ENCODE measurements around the gene CCDC141. TPM values are rescaled to one million over a fixed set of nuclear protein-coding genes. Genes with fewer than 3 reads are reported as not detected.

The CCDC141 gene
- total RNA-seq, 1 donor from 2014 or later, result 0.78 TPM

GRCh38 chr2:178824181-178824580 is 225.8 kb downstream of the CCDC141 start:
- Mint-ChIP-seq H3K27me3 (ENCODE audit: insufficient read depth) (no peaks in the 10 kb centered on the region), H3K9me3 (no peaks in the 10 kb centered on the region), H3K4me1 (ENCODE audit: low read depth) (peaks cover 9% of the 10 kb centered on the region), H3K27ac (no peak overlapping the region), H3K4me3 (no peak overlapping the region), H3K36me3 (ENCODE audit: low read depth) (no peaks in the 10 kb centered on the region)
- no peak for DNase-seq (ENCODE audit: low spot score)
- intact Hi-C loops (cut with micrococcal nuclease), result no loop called here

GRCh38 chr2:178819992-178820391 is 229.9 kb downstream of the CCDC141 start:
- Mint-ChIP-seq H3K4me1 (ENCODE audit: low read depth) (peaks cover 13% of the 10 kb centered on the region), H3K9me3 (no peaks in the 10 kb centered on the region), H3K4me3 (no peak overlapping the region), H3K36me3 (ENCODE audit: low read depth) (no peaks in the 10 kb centered on the region), H3K27me3 (ENCODE audit: insufficient read depth) (no peaks in the 10 kb centered on the region), H3K27ac (no peak overlapping the region)
- DNase-seq (ENCODE audit: low spot score), result no peak
- intact Hi-C loops (cut with micrococcal nuclease), result no loop called here

GRCh38 chr2:178819147-178819875 is 230.6 kb downstream of the CCDC141 start:
- intact Hi-C loops (cut with micrococcal nuclease), result no loop called here
- H3K4me1 Mint-ChIP-seq (ENCODE audit: low read depth), result peaks cover 13% of the 10 kb centered on the region
- H3K27me3 Mint-ChIP-seq (ENCODE audit: insufficient read depth), result no peaks in the 10 kb centered on the region
- no peaks in the 10 kb centered on the region for H3K36me3 Mint-ChIP-seq (ENCODE audit: low read depth)
- H3K27ac Mint-ChIP-seq, result no peak overlapping the region
- H3K9me3 Mint-ChIP-seq, result no peaks in the 10 kb centered on the region
- no peak for DNase-seq (ENCODE audit: low spot score)
- H3K4me3 Mint-ChIP-seq, result no peak overlapping the region

GRCh38 chr2:178811901-178812300 is 238.0 kb downstream of the CCDC141 start:
- Mint-ChIP-seq H3K27ac (no peak overlapping the region), H3K36me3 (ENCODE audit: low read depth) (no peaks in the 10 kb centered on the region), H3K4me1 (ENCODE audit: low read depth) (no peaks in the 10 kb centered on the region), H3K9me3 (no peaks in the 10 kb centered on the region), H3K4me3 (no peak overlapping the region), H3K27me3 (ENCODE audit: insufficient read depth) (no peaks in the 10 kb centered on the region)
- DNase-seq (ENCODE audit: low spot score), result no peak
- intact Hi-C loops (cut with micrococcal nuclease), result no loop called here

GRCh38 chr2:178811045-178811444 is 238.9 kb downstream of the CCDC141 start:
- H3K27me3 Mint-ChIP-seq (ENCODE audit: insufficient read depth), result no peaks in the 10 kb centered on the region
- intact Hi-C loops (cut with micrococcal nuclease), result no loop called here
- H3K36me3 Mint-ChIP-seq (ENCODE audit: low read depth), result no peaks in the 10 kb centered on the region
- H3K27ac Mint-ChIP-seq, result no peak overlapping the region
- no peaks in the 10 kb centered on the region for H3K4me1 Mint-ChIP-seq (ENCODE audit: low read depth)
- DNase-seq (ENCODE audit: low spot score), result no peak
- no peaks in the 10 kb centered on the region for H3K9me3 Mint-ChIP-seq
- no peak overlapping the region for H3K4me3 Mint-ChIP-seq

GRCh38 chr2:178810422-178810821 is 239.5 kb downstream of the CCDC141 start:
- Mint-ChIP-seq H3K9me3 (no peaks in the 10 kb centered on the region), H3K27ac (no peak overlapping the region), H3K36me3 (ENCODE audit: low read depth) (no peaks in the 10 kb centered on the region), H3K27me3 (ENCODE audit: insufficient read depth) (no peaks in the 10 kb centered on the region), H3K4me3 (no peak overlapping the region), H3K4me1 (ENCODE audit: low read depth) (no peaks in the 10 kb centered on the region)
- DNase-seq (ENCODE audit: low spot score), result no peak
- intact Hi-C loops (cut with micrococcal nuclease), result no loop called here

- no peak within 1 kb of the TSS for H3K4me3 Mint-ChIP-seq
- intact Hi-C loops (cut with micrococcal nuclease), result no loop called here
- H3K27me3 Mint-ChIP-seq (ENCODE audit: insufficient read depth), result no peaks in the 10 kb centered on the region
- no peaks in the 10 kb centered on the region for H3K36me3 Mint-ChIP-seq (ENCODE audit: low read depth)
- no peak for DNase-seq (ENCODE audit: low spot score)
- no peaks in the 10 kb centered on the region for H3K9me3 Mint-ChIP-seq
- no peak within 1 kb of the TSS for H3K27ac Mint-ChIP-seq
- H3K4me1 Mint-ChIP-seq (ENCODE audit: low read depth), result no peaks in the 10 kb centered on the region
Observed at GRCh38 chr2:178807227-178808008, 242.5 kb downstream of the CCDC141 start, which contains the start of gene TTN. TSS of gene TTN (minus strand) at chr2:178807423. CDS start at chr2:178804642, 2,781 bp downstream.

GRCh38 chr2:178806543-178806942 is 243.4 kb downstream of the CCDC141 start:
- Mint-ChIP-seq H3K9me3 (no peaks in the 10 kb centered on the region), H3K4me3 (no peak overlapping the region), H3K36me3 (ENCODE audit: low read depth) (no peaks in the 10 kb centered on the region), H3K4me1 (ENCODE audit: low read depth) (no peaks in the 10 kb centered on the region), H3K27me3 (ENCODE audit: insufficient read depth) (no peaks in the 10 kb centered on the region), H3K27ac (no peak overlapping the region)
- no peak for DNase-seq (ENCODE audit: low spot score)
- intact Hi-C loops (cut with micrococcal nuclease), result no loop called here

GRCh38 chr2:178805457-178805856 is 244.5 kb downstream of the CCDC141 start:
- intact Hi-C loops (cut with micrococcal nuclease), result no loop called here

GRCh38 chr2:178804791-178805190 is 245.1 kb downstream of the CCDC141 start:
- Mint-ChIP-seq H3K27ac (no peak overlapping the region), H3K9me3 (no peaks in the 10 kb centered on the region), H3K36me3 (ENCODE audit: low read depth) (no peaks in the 10 kb centered on the region), H3K27me3 (ENCODE audit: insufficient read depth) (no peaks in the 10 kb centered on the region), H3K4me3 (no peak overlapping the region), H3K4me1 (ENCODE audit: low read depth) (no peaks in the 10 kb centered on the region)
- intact Hi-C loops (cut with micrococcal nuclease), result no loop called here
- DNase-seq (ENCODE audit: low spot score), result no peak

More at GRCh38 chr2:178805457-178805856, 244.5 kb downstream of the CCDC141 start:
- no peaks in the 10 kb centered on the region for H3K4me1 Mint-ChIP-seq (ENCODE audit: low read depth)
- H3K27ac Mint-ChIP-seq, result no peak overlapping the region
- H3K9me3 Mint-ChIP-seq, result no peaks in the 10 kb centered on the region
- DNase-seq (ENCODE audit: low spot score), result no peak
- H3K27me3 Mint-ChIP-seq (ENCODE audit: insufficient read depth), result no peaks in the 10 kb centered on the region
- H3K36me3 Mint-ChIP-seq (ENCODE audit: low read depth), result no peaks in the 10 kb centered on the region
- no peak overlapping the region for H3K4me3 Mint-ChIP-seq

GRCh38 chr2:178800510-178800909 is 249.4 kb downstream of the CCDC141 start:
- DNase-seq (ENCODE audit: low spot score), result no peak
- H3K36me3 Mint-ChIP-seq (ENCODE audit: low read depth), result no peaks in the 10 kb centered on the region
- H3K4me3 Mint-ChIP-seq, result no peak overlapping the region
- intact Hi-C loops (cut with micrococcal nuclease), result no loop called here
- H3K27me3 Mint-ChIP-seq (ENCODE audit: insufficient read depth), result no peaks in the 10 kb centered on the region
- no peaks in the 10 kb centered on the region for H3K4me1 Mint-ChIP-seq (ENCODE audit: low read depth)
- H3K9me3 Mint-ChIP-seq, result no peaks in the 10 kb centered on the region
- H3K27ac Mint-ChIP-seq, result no peak overlapping the region

- Mint-ChIP-seq H3K36me3 (ENCODE audit: low read depth) (no peaks in the 10 kb centered on the region), H3K4me1 (ENCODE audit: low read depth) (no peaks in the 10 kb centered on the region), H3K4me3 (no peak overlapping the region), H3K27ac (no peak overlapping the region), H3K9me3 (no peaks in the 10 kb centered on the region), H3K27me3 (ENCODE audit: insufficient read depth) (no peaks in the 10 kb centered on the region)
- no peak for DNase-seq (ENCODE audit: low spot score)
- intact Hi-C loops (cut with micrococcal nuclease), result loop anchor here (10.0 kb wide), 1 partner anchor 235 kb away; no protein-coding TSS in a partner anchor
Observed at GRCh38 chr2:178799305-178799704, 250.6 kb downstream of the CCDC141 start.

GRCh38 chr2:178796079-178796677 is 253.8 kb downstream of the CCDC141 start:
- intact Hi-C loops (cut with micrococcal nuclease), result loop anchor here (1.0 to 10.0 kb wide), 7 partner anchors 95 to 955 kb away; no protein-coding TSS in a partner anchor

More at GRCh38 chr2:178796079-178796677, 253.8 kb downstream of the CCDC141 start:
- Mint-ChIP-seq H3K27me3 (ENCODE audit: insufficient read depth) (no peaks in the 10 kb centered on the region), H3K36me3 (ENCODE audit: low read depth) (no peaks in the 10 kb centered on the region), H3K27ac (no peak overlapping the region), H3K9me3 (no peaks in the 10 kb centered on the region), H3K4me1 (ENCODE audit: low read depth) (no peaks in the 10 kb centered on the region), H3K4me3 (no peak overlapping the region)
- DNase-seq (ENCODE audit: low spot score), result no peak

Measured in activated T-helper 1 cell treated with anti-CD3 and anti-CD28 coated beads, Interleukin-12 subunit alpha, Interleukin-12 subunit beta, Interleukin-2, Interleukin-4 antibody, amounts not matched to agents 30 ng/mL and 10 ng/mL and 1 ng/mL, durations not matched to agents 14 hours and 24 hours and 36 hours (primary cell).